COLO829 (cell line): ENCODE results near the gene FOXL2.
A peak's percentile ranks its signal among the peaks of the same experiment; 100 is the strongest.
"Not testable (repeated sequence)": the region's sequence is repeated elsewhere in the genome, so short reads cannot be mapped to it uniquely, and the experiment has no call there.

Experiments
- DNase-seq: peaks from one replicate; pipeline ENCODE4 v3.0.0; 2012; ENCODE audit warnings: low spot score

The FOXL2 gene

GRCh38 chr3:138933068-138933668 lies 13.8 kb downstream of the FOXL2 start:
- no peak for DNase-seq

- no peak for DNase-seq
Measured at GRCh38 chr3:138928727-138929372, 18.1 kb downstream of the FOXL2 start.

GRCh38 chr3:138923531-138923994 lies 23.4 kb downstream of the FOXL2 start:
- DNase-seq, result peak; percentile 82

GRCh38 chr3:138922400-138922799 lies 24.5 kb downstream of the FOXL2 start:
- DNase-seq, result not testable (repeated sequence)

GRCh38 chr3:138921316-138922292 lies 25.3 kb downstream of the FOXL2 start:
- DNase-seq, result peak; percentile 44

GRCh38 chr3:138919325-138919724 lies 27.6 kb downstream of the FOXL2 start:
- DNase-seq, result no peak

GRCh38 chr3:138916824-138917223 lies 30.1 kb downstream of the FOXL2 start:
- DNase-seq, result no peak

GRCh38 chr3:138915503-138916498 lies 31.1 kb downstream of the FOXL2 start:
- DNase-seq, result peak; percentile 93

- no peak for DNase-seq
Measured at GRCh38 chr3:138914870-138915502, 32.0 kb downstream of the FOXL2 start.

GRCh38 chr3:138913766-138914165 lies 33.2 kb downstream of the FOXL2 start:
- no peak for DNase-seq

GRCh38 chr3:138912237-138912636 lies 34.7 kb downstream of the FOXL2 start:
- no peak for DNase-seq

- no peak for DNase-seq
Measured at GRCh38 chr3:138911621-138912020, 35.3 kb downstream of the FOXL2 start.

- no peak for DNase-seq
Measured at GRCh38 chr3:138909904-138910303, 37.0 kb downstream of the FOXL2 start.

GRCh38 chr3:138908846-138909245 lies 38.1 kb downstream of the FOXL2 start:
- DNase-seq, result no peak

GRCh38 chr3:138907539-138907938 lies 39.4 kb downstream of the FOXL2 start:
- no peak for DNase-seq

- DNase-seq, result no peak
Measured at GRCh38 chr3:138902171-138902570, 44.8 kb downstream of the FOXL2 start.

- no peak for DNase-seq
Measured at GRCh38 chr3:138901567-138901966, 45.4 kb downstream of the FOXL2 start.

GRCh38 chr3:138899351-138899991 lies 47.5 kb downstream of the FOXL2 start:
- no peak for DNase-seq

- no peak for DNase-seq
Measured at GRCh38 chr3:138898708-138899107, 48.2 kb downstream of the FOXL2 start.

GRCh38 chr3:138898301-138898700 lies 48.6 kb downstream of the FOXL2 start:
- DNase-seq, result no peak
